Testis (tissue), 3 donors: Measurements from ENCODE around the gene EHMT1. TPM values are rescaled to one million over a fixed set of nuclear protein-coding genes. Genes with fewer than 3 reads are reported as not detected.

Experiments used
- DNase-seq: peaks from one replicate; pipeline ENCODE4 v3.0.0-alpha.2; 2019
- H3K27ac ChIP-seq, 2 donors: fragments of 200-600 bp; sonication (generic); one replicate each; pipeline ENCODE4 v1.5.1; 2019
- H3K27me3 ChIP-seq: fragments of 200-600 bp; sonication (generic); one replicate; pipeline ENCODE4 v1.5.1; 2019
- H3K36me3 ChIP-seq: fragments of 200-600 bp; sonication (generic); one replicate; pipeline ENCODE4 v1.5.1; 2017; ENCODE audit warnings: low read depth; ENCODE audit errors: missing control alignments
- H3K4me1 ChIP-seq: fragments of 200-600 bp; sonication (generic); one replicate; pipeline ENCODE4 v1.5.1; 2019
- H3K4me3 ChIP-seq, 2 donors: fragments of 200-600 bp; sonication (generic); one replicate each; pipeline ENCODE4 v1.5.1; 2017 to 2019
- H3K9me3 ChIP-seq: fragments of 200-600 bp; sonication (generic); one replicate; pipeline ENCODE4 v1.5.1; 2017
- CTCF ChIP-seq, 3 experiments: fragments of 450-650 bp in 2 of 3; fragments of 200-600 bp in 1 of 3; sonication (generic) in 1 of 3; IDR thresholded peaks; one replicate each; pipeline ENCODE4 v1.5.1; 2016 to 2019; ENCODE audit warnings: antibody characterized with exemption in 3 of 3, mild to moderate bottlenecking in 2 of 3, moderate library complexity in 1 of 3
- POLR2A ChIP-seq: fragments of 450-650 bp; IDR thresholded peaks from one replicate; pipeline ENCODE4 v1.6.1; 2017; ENCODE audit warnings: antibody characterized with exemption, mild to moderate bottlenecking, moderate library complexity
- WGBS, 2 donors: methylation state at CpG; one replicate each; pipeline ENCODE4 v1.1.5; 2018; 5-methylcytosine and 5-hydroxymethylcytosine counted together
- intact Hi-C: fragments of 100-400 bp; cut with DNase I; formaldehyde crosslinking; loops from one replicate; pipeline ENCODE4 v1.15.1; 2023; ENCODE audit warnings: low total_unique reads
- polyA plus RNA-seq: library from polyadenylated mRNA; stranded (reverse); fragments of 350-450 nt; fragmentation: Illumina TruSeq; extraction: RNeasy Lipid Tissue Mini Kit (QIAGEN cat#74804); gene quantifications from one replicate; pipeline ENCODE4 v1.2.3, GENCODE V29; 2014; ENCODE audit warnings: low read depth, low replicate concordance; ENCODE audit not compliant: insufficient read depth
- total RNA-seq, 2 donors: library from RNA; depleted of rRNA; stranded (reverse); fragments of >200 nt; gene quantifications; one replicate each; pipeline ENCODE4 v1.2.3, GENCODE V29; 2016

The EHMT1 gene
- total and polyA plus RNA-seq, 3 donors from 2014 or later = 116 to 207 (median 193) TPM

GRCh38 chr9:137717776-137718327 is 99.0 kb downstream of the EHMT1 start:
- Histone ChIP-seq H3K27me3 (no peaks in the 10 kb centered on the region), H3K27ac (no peak overlapping the region), H3K36me3 (no peaks in the 10 kb centered on the region), H3K9me3 (no peaks in the 10 kb centered on the region), H3K4me3 (no peak overlapping the region), H3K4me1 (no peaks in the 10 kb centered on the region)
- intact Hi-C loops = no loop called here
- no peak for DNase-seq
- TF ChIP-seq POLR2A = no peak
- 94 to 96% methylated on average over 28 of the region's 28 CpGs for WGBS, 2 donors

GRCh38 chr9:137719194-137719593 is 100.4 kb downstream of the EHMT1 start:
- 66 to 67% methylated on average over 6 to 9 of the region's 9 CpGs for WGBS, 2 donors
- no peaks in the 10 kb centered on the region for H3K9me3 ChIP-seq
- no peaks in the 10 kb centered on the region for H3K27me3 ChIP-seq
- no peaks in the 10 kb centered on the region for H3K36me3 ChIP-seq
- intact Hi-C loops = no loop called here
- no peak for DNase-seq
- H3K4me3 ChIP-seq = no peak overlapping the region
- no peaks in the 10 kb centered on the region for H3K4me1 ChIP-seq
- no peak for TF ChIP-seq CTCF (IDR thresholded peaks at IDR 0.05)
- no peak for TF ChIP-seq POLR2A
- no peak overlapping the region for H3K27ac ChIP-seq

- TF ChIP-seq CTCF (IDR thresholded peaks at IDR 0.05) (no peak), POLR2A (no peak)
- H3K36me3 ChIP-seq = no peaks in the 10 kb centered on the region
- H3K27ac ChIP-seq = peak overlapping the region in 1 of 2 donors; percentile 45
- intact Hi-C loops = no loop called here
- DNase-seq = peak; percentile 58
- WGBS, 2 donors = 59 to 61% methylated on average over 26 to 27 of the region's 27 CpGs
- H3K4me1 ChIP-seq = no peaks in the 10 kb centered on the region
- no peaks in the 10 kb centered on the region for H3K9me3 ChIP-seq
- H3K27me3 ChIP-seq = no peaks in the 10 kb centered on the region
- no peak overlapping the region for H3K4me3 ChIP-seq
Measured at GRCh38 chr9:137720571-137721110, 101.8 kb downstream of the EHMT1 start.

GRCh38 chr9:137721479-137721878 is 102.7 kb downstream of the EHMT1 start:
- TF ChIP-seq POLR2A (no peak), CTCF (IDR thresholded peaks at IDR 0.05) (no peak)
- Histone ChIP-seq H3K36me3 (no peaks in the 10 kb centered on the region), H3K27me3 (no peaks in the 10 kb centered on the region), H3K4me3 (no peak overlapping the region), H3K9me3 (no peaks in the 10 kb centered on the region), H3K4me1 (no peaks in the 10 kb centered on the region), H3K27ac (no peak overlapping the region)
- WGBS, 2 donors = 63 to 80% methylated on average over 12 of the region's 12 CpGs
- DNase-seq = no peak
- intact Hi-C loops = no loop called here

- intact Hi-C loops = no loop called here
- no peak overlapping the region for H3K27ac ChIP-seq
- H3K9me3 ChIP-seq = no peaks in the 10 kb centered on the region
- WGBS, 2 donors = 68 to 80% methylated on average over 5 of the region's 5 CpGs
- H3K36me3 ChIP-seq = no peaks in the 10 kb centered on the region
- no peak for DNase-seq
- H3K27me3 ChIP-seq = no peaks in the 10 kb centered on the region
- TF ChIP-seq POLR2A (no peak), CTCF (IDR thresholded peaks at IDR 0.05) (no peak)
- H3K4me3 ChIP-seq = no peak overlapping the region
- no peaks in the 10 kb centered on the region for H3K4me1 ChIP-seq
Measured at GRCh38 chr9:137721899-137722298, 103.1 kb downstream of the EHMT1 start.
